K562 (cell line): ENCODE results near the gene IPO13. TPM values are rescaled to one million over a fixed set of nuclear protein-coding genes. Genes with fewer than 3 reads are reported as not detected.

ENCODE experiments used
- ATAC-seq: fragments of 200-7000 bp; cut with Tn5 transposase; 3 replicates; pipeline ENCODE4 v1.9.1; 2020; ENCODE audit warnings: moderate library complexity
- BruUV-seq: library from RNA; stranded (reverse); fragments of 400-500 nt; replicated peaks from 2 replicates; lab custom pipeline; 2021; lab: Mats Ljungman, UMichigan
- CTCF ChIA-PET: fragments of 300-600 bp; formaldehyde crosslinking; extraction: SDS; loops from one replicate; lab custom pipeline; 2021; ENCODE audit warnings: low intra/inter-chr PET ratio; lab: Yijun Ruan, JAX
- POLR2A ChIA-PET: fragments of 300-600, 350-650 bp; sonication (Branson Sonifier 250); formaldehyde crosslinking; extraction: SDS; loops from one replicate; lab custom pipeline; 2021; ENCODE audit warnings: antibody characterized with exemption, inconsistent platforms; lab: Yijun Ruan, JAX
- DNase-seq, 4 experiments: peaks; one replicate each; pipeline versions ENCODE4 v3.0.0 to v3.0.0-alpha.2; 2011 to 2018; ENCODE audit warnings: low spot score in 3 of 4, mixed read lengths in 3 of 4; ENCODE audit errors: extremely low read depth in 1 of 4
- FAIRE-seq: peaks from 2 replicates; lab custom pipeline; 2011; peaks lifted over from hg19 to GRCh38; lab: Jason Lieb, UNC
- H2AFZ ChIP-seq: 2 replicates; pipeline ENCODE4 v1.6.0; 2011; ENCODE audit warnings: low read depth, low read length, control low read depth, inconsistent platforms
- H3K27ac ChIP-seq: fragments of 200-600 bp; 3 replicates; pipeline ENCODE4 v1.8.0; 2011; ENCODE audit warnings: low read depth, mild to moderate bottlenecking, control low read depth, inconsistent platforms, low read length, moderate library complexity, mixed read lengths; ENCODE audit errors: extremely low read depth
- H3K27me3 ChIP-seq, 2 experiments: fragments of 300-600 bp in 1 of 2; 2 replicates in 1 of 2; 3 replicates in 1 of 2; pipeline versions ENCODE4 v1.6.0 to v1.8.0; 2011; ENCODE audit warnings: inconsistent platforms in 2 of 2, low read length in 2 of 2, mild to moderate bottlenecking in 1 of 2, mixed read lengths in 1 of 2, moderate library complexity in 1 of 2; ENCODE audit not compliant: control insufficient read depth in 2 of 2, insufficient read depth in 2 of 2
- H3K36me3 ChIP-seq: fragments of 300-600 bp; 3 replicates; pipeline ENCODE4 v1.8.0; 2011; ENCODE audit warnings: mild to moderate bottlenecking, low read length, inconsistent platforms; ENCODE audit not compliant: control insufficient read depth, insufficient read depth
- H3K4me1 ChIP-seq, 2 experiments: fragments of 200-600 bp in 1 of 2; replicated peaks in 1 of 2; 2 replicates in 1 of 2; 3 replicates in 1 of 2; pipeline versions ENCODE4 v1.5.1 to v1.8.0; 2011; ENCODE audit warnings: inconsistent platforms in 2 of 2, low read length in 2 of 2, mild to moderate bottlenecking in 1 of 2, mixed read lengths in 1 of 2, moderate library complexity in 1 of 2; ENCODE audit not compliant: control insufficient read depth in 2 of 2, insufficient read depth in 2 of 2
- H3K4me2 ChIP-seq: 2 replicates; pipeline ENCODE4 v1.6.1; 2011; ENCODE audit warnings: low read length, control low read depth, inconsistent platforms, mixed read lengths; ENCODE audit not compliant: insufficient read depth
- H3K4me3 ChIP-seq: fragments of 200-600 bp; sonication (generic), shearing (Covaris generic); 2 replicates; pipeline ENCODE4 v1.5.1; 2016; ENCODE audit warnings: control low read depth, inconsistent platforms
- H3K79me2 ChIP-seq: fragments of 200-600 bp; 3 replicates; pipeline ENCODE4 v1.8.0; 2011; ENCODE audit warnings: low read length, inconsistent platforms; ENCODE audit not compliant: control insufficient read depth, insufficient read depth
- H3K9ac ChIP-seq, 2 experiments: 2 replicates each; pipeline versions ENCODE4 v1.6.0 to v1.6.1; 2011; ENCODE audit warnings: low read depth in 2 of 2, low read length in 2 of 2, control low read depth in 1 of 2, inconsistent platforms in 1 of 2, mild to moderate bottlenecking in 1 of 2, mixed read lengths in 1 of 2; ENCODE audit not compliant: insufficient read depth in 1 of 2
- H3K9me1 ChIP-seq: one replicate; pipeline ENCODE4 v1.6.0; 2011; ENCODE audit warnings: inconsistent platforms, mild to moderate bottlenecking, low read length, moderate library complexity; ENCODE audit not compliant: control insufficient read depth, insufficient read depth
- H3K9me3 ChIP-seq: replicated peaks from 2 replicates; pipeline ENCODE4 v1.5.1; 2011; ENCODE audit warnings: low read depth, low read length, inconsistent platforms; ENCODE audit not compliant: control insufficient read depth, insufficient read depth
- H4K20me1 ChIP-seq: replicated peaks from 2 replicates; pipeline ENCODE4 v1.6.1; 2011; ENCODE audit warnings: low read length, inconsistent platforms, mixed read lengths; ENCODE audit not compliant: control insufficient read depth, insufficient read depth
- ARID1B ChIP-seq: fragments of 450-650 bp; IDR thresholded peaks from 2 replicates; pipeline ENCODE4 v1.6.1; 2016; ENCODE audit warnings: antibody characterized with exemption, mild to moderate bottlenecking, inconsistent platforms
- CBFA2T2 ChIP-seq: fragments of 450-650 bp; conservative IDR thresholded peaks from 2 replicates; pipeline ENCODE4 v1.6.1; 2017; ENCODE audit warnings: mild to moderate bottlenecking
- CBFA2T3 ChIP-seq: fragments of 450-650 bp; IDR thresholded peaks from 2 replicates; pipeline ENCODE4 v1.6.1; 2017
- CCNT2 ChIP-seq: IDR thresholded peaks from 2 replicates; pipeline ENCODE4 v1.6.1; 2011; ENCODE audit warnings: borderline replicate concordance, low read depth, mild to moderate bottlenecking, moderate library complexity, mixed read lengths, low read length; ENCODE audit not compliant: insufficient read length; ENCODE audit errors: extremely low read depth
- CXXC5 ChIP-seq: fragments of 250-450 bp; sonication (Bioruptor Pico); IDR thresholded peaks from 2 replicates; pipeline ENCODE4 v1.8.0; 2022; ENCODE audit warnings: inconsistent platforms, mild to moderate bottlenecking, moderate library complexity
- E2F3 ChIP-seq: fragments of 250-450 bp; sonication (Bioruptor Pico); IDR thresholded peaks from 2 replicates; pipeline ENCODE4 v1.4.0; 2020; ENCODE audit warnings: mild to moderate bottlenecking
- ETV6 ChIP-seq, 3 experiments: fragments of 150-350 bp in 1 of 3; sonication (generic) in 1 of 3; formaldehyde crosslinking in 1 of 3; IDR thresholded peaks; 2 replicates each; pipeline versions ENCODE4 v1.6.1 to v1.8.0; 2014 to 2022; ENCODE audit warnings: borderline replicate concordance in 2 of 3, low read depth in 2 of 3, antibody characterized with exemption in 1 of 3, low read length in 1 of 3, mild to moderate bottlenecking in 1 of 3, missing genetic modification reagents in 1 of 3
- EWSR1 ChIP-seq: fragments of 450-650 bp; IDR thresholded peaks from 2 replicates; pipeline ENCODE4 v1.6.1; 2018; ENCODE audit warnings: borderline replicate concordance, mild to moderate bottlenecking, low read depth, moderate library complexity; ENCODE audit not compliant: partially characterized antibody
- GABPA ChIP-seq: fragments of 200-800 bp; sonication (Bioruptor generic); conservative IDR thresholded peaks from 2 replicates; pipeline ENCODE4 v1.6.1; 2016; ENCODE audit warnings: low read depth, missing genetic modification characterization, missing compliant biosample characterization
- MECOM ChIP-seq: fragments of 250-450 bp; sonication (Bioruptor Pico); IDR thresholded peaks from 2 replicates; pipeline ENCODE4 v1.8.0; 2022; ENCODE audit warnings: inconsistent platforms
- PHB ChIP-seq: fragments of 250-450 bp; sonication (Bioruptor Pico); IDR thresholded peaks from 2 replicates; pipeline ENCODE4 v1.5.0; 2021
- POLR2B ChIP-seq: fragments of 450-650 bp; IDR thresholded peaks from 2 replicates; pipeline ENCODE4 v1.6.1; 2018; ENCODE audit warnings: low read depth; ENCODE audit not compliant: partially characterized antibody
- PRMT5 ChIP-seq: sonication (generic); formaldehyde crosslinking; IDR thresholded peaks from 2 replicates; pipeline ENCODE4 v1.5.0; 2020; ENCODE audit warnings: missing genetic modification reagents
- RBM39 ChIP-seq: fragments of 200-400 bp; formaldehyde crosslinking; optimal IDR thresholded peaks from 2 replicates; pipeline ENCODE3; 2018; ENCODE audit warnings: low read depth, low read length
- SNRNP70 ChIP-seq: fragments of 200-400 bp; formaldehyde crosslinking; optimal IDR thresholded peaks from 2 replicates; pipeline ENCODE3; 2017; ENCODE audit warnings: low read depth, low read length
- TAL1 ChIP-seq: fragments of 450-650 bp; IDR thresholded peaks from 2 replicates; pipeline ENCODE4 v1.6.1; 2016; ENCODE audit warnings: mild to moderate bottlenecking
- TEAD4 ChIP-seq, 2 experiments: sonication (generic) in 1 of 2; formaldehyde crosslinking in 1 of 2; IDR thresholded peaks; 2 replicates each; pipeline versions ENCODE4 v1.6.1 to v1.8.0; 2012 to 2022; ENCODE audit warnings: borderline replicate concordance in 1 of 2, inconsistent platforms in 1 of 2, low read length in 1 of 2, mild to moderate bottlenecking in 1 of 2, missing genetic modification reagents in 1 of 2
- ZNF140 ChIP-seq: fragments of 250-450 bp; sonication (Bioruptor Pico); IDR thresholded peaks from 2 replicates; pipeline ENCODE4 v1.8.0; 2021; ENCODE audit warnings: moderate library complexity, mild to moderate bottlenecking, inconsistent platforms
- ZNF232 ChIP-seq: sonication (generic); formaldehyde crosslinking; IDR thresholded peaks from 2 replicates; pipeline ENCODE4 v1.8.0; 2022; ENCODE audit warnings: mild to moderate bottlenecking, missing genetic modification reagents
- ZNF507 ChIP-seq: conservative IDR thresholded peaks from 2 replicates; pipeline ENCODE4 v1.6.1; 2017; ENCODE audit warnings: missing genetic modification characterization, missing compliant biosample characterization
- WGBS: fragments of 100-300 bp; shearing (Covaris generic); methylation state at CpG from one replicate; pipeline ENCODE4 v1.1.6; 2016; ENCODE audit warnings: low coverage, mixed read lengths; ENCODE audit not compliant: insufficient coverage; ENCODE audit errors: missing lambda C conversion rate; 5-methylcytosine and 5-hydroxymethylcytosine counted together
- in situ Hi-C: fragments of 300-500 bp; cut with MboI; formaldehyde crosslinking; loops from 4 replicates; pipeline ENCODE4 v1.15.0; 2018; ENCODE audit warnings: inconsistent platforms, mixed read lengths
- intact Hi-C: fragments of 100-400 bp; cut with micrococcal nuclease; formaldehyde crosslinking; loops from 2 replicates; pipeline ENCODE4 v1.14.2; 2022
- polyA plus RNA-seq, 8 experiments: library from polyadenylated mRNA; depleted of rRNA in 4 of 8; stranded (reverse) in 5 of 8; unstranded in 3 of 8; fragments of >200 nt; fragmentation: Nextera tagmentation in 2 of 8; fragmentation: Illumina TruSeq in 1 of 8; extraction: Ambion mirVana in 2 of 8; extraction: Trizol in 1 of 8; gene quantifications; 2 replicates each; pipeline versions ENCODE4 v1.2.1 to v1.2.3, GENCODE V29; 2011 to 2014; ENCODE audit warnings: inconsistent platforms in 1 of 8, missing spikeins in 1 of 8
- total RNA-seq, 7 experiments: library from RNA; depleted of rRNA in 6 of 7; stranded (reverse); fragments of >200 nt in 6 of 7; fragmentation: Illumina TruSeq in 2 of 7; extraction: Trizol in 2 of 7; gene quantifications; 2 replicates each; pipeline versions ENCODE4 v1.2.1 to v1.2.3, GENCODE V29; 2011 to 2021; ENCODE audit warnings: low replicate concordance in 1 of 7
- TF ChIP-seq, protein P1 (sequence below): sonication (generic); formaldehyde crosslinking; IDR thresholded peaks from 2 replicates; pipeline ENCODE4 v1.8.1; 2023; ENCODE audit warnings: mild to moderate bottlenecking, missing genetic modification reagents, moderate library complexity

Gene IPO13
- total and polyA plus RNA-seq, 9 of the 15 experiments (the other 6 are each of a cell fraction or from before 2014, with no cell fraction given), result 7.0 to 30.8 (median 16.2) TPM

DNA sequence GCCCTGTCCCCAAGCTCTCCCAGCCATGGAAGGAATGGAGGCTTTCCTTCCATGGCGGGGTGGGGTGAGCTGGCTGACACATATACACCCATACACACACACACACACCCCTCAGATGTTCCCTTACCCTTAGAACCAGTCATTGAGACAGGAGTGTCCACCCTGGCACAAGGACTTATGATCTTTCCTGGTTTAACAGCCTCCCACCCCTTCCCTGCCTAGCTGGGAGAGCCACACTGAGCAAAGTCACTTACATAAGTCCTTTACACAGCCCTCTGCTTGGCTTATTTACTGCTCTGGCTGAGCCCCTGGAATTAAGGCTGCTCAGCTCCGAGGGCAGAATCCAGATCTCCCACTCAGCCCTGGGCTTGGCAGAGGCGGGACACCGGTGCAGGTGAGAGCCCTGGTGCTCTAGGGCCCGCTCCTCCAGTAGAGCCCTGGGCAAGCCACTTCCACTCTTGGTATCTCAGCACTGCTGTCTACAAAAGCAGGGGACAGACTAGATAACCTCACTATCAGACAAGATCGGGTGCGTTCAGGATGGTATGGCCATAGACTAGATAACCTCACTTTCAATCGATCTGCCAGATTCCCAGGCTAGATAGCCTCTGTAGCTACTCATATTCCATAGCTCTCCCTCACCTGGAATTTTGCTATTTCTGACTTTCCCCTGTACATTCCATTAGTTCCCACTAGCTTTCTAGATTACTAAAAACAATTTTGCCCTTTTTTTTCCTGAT, 67.8 kb downstream of the IPO13 start:
- no peaks in the 10 kb centered on the region for H3K79me2 ChIP-seq
- TF ChIP-seq ZNF140 (CRISPR knock-in tag) (no peak), SNRNP70 (no peak), CBFA2T3 (peak; percentile 67), TAL1 (peak; percentile 59; the same call in 1 of the 2 replicates), RBM39 (no peak), ARID1B (peak; percentile 61), ETV6 (IDR thresholded peaks at IDR 0.05; ENCODE audit: borderline replicate concordance in 1 of 2, low read depth in 2 of 2, low read length in 1 of 2) (no peak), ETV6 (CRISPR knock-in tag; IDR thresholded peaks at IDR 0.05; ENCODE audit: borderline replicate concordance) (no peak), PHB (no peak), TEAD4 (IDR thresholded peaks at IDR 0.05; ENCODE audit: low read length) (peak; percentile 57), TEAD4 (CRISPR knock-in tag; IDR thresholded peaks at IDR 0.05; ENCODE audit: borderline replicate concordance) (no peak), GABPA (no peak), EWSR1 (no peak), ZNF232 (no peak), CBFA2T2 (peak; percentile 47), MECOM (CRISPR knock-in tag) (0 out of 2 replicates have a peak, but pooled peaks have one; percentile 57), PRMT5 (CRISPR knock-in tag) (no peak), CCNT2 (peak; percentile 45), E2F3 (CRISPR knock-in tag) (no peak), CXXC5 (CRISPR knock-in tag) (peak; percentile 48), POLR2B (no peak), ZNF507 (tag) (no peak)
- TF ChIP-seq, protein P1, sequence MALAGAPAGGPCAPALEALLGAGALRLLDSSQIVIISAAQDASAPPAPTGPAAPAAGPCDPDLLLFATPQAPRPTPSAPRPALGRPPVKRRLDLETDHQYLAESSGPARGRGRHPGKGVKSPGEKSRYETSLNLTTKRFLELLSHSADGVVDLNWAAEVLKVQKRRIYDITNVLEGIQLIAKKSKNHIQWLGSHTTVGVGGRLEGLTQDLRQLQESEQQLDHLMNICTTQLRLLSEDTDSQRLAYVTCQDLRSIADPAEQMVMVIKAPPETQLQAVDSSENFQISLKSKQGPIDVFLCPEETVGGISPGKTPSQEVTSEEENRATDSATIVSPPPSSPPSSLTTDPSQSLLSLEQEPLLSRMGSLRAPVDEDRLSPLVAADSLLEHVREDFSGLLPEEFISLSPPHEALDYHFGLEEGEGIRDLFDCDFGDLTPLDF (CRISPR knock-in tag), result no peak

More for the DNA sequence above, 67.8 kb downstream of the IPO13 start:
- WGBS, result 17% methylated on average over 8 of the region's 8 CpGs
- Histone ChIP-seq H2AFZ (no peak overlapping the region), H4K20me1 (no peaks in the 10 kb centered on the region; the same call in 1 of the 2 replicates), H3K4me1 (peaks cover 6 to 49% of the 10 kb centered on the region in 2 experiments; a peak in 4 of 5 replicates), H3K27me3 (no peaks in the 10 kb centered on the region), H3K4me2 (0 out of 2 replicates have a peak overlapping the region, but pooled peaks have one; percentile 5), H3K36me3 (no peaks in the 10 kb centered on the region), H3K27ac (no peak overlapping the region), H3K9me1 (no peaks in the 10 kb centered on the region), H3K4me3 (no peak overlapping the region), H3K9ac (peak overlapping the region in 1 of 2 experiments; percentile 84; a peak in 2 of 4 replicates), H3K9me3 (no peaks in the 10 kb centered on the region)
- BruUV-seq, result no TSS peak
- intact Hi-C loops (no loop called here), in situ Hi-C loops (no loop called here)
- DNase-seq (no peak), ATAC-seq (peak; percentile 25), FAIRE-seq (peak; percentile 58)
- ChIA-PET CTCF (interaction anchor here (1.1 kb wide), 1 partner anchor 22 kb away, joined by 3 read pairs; no protein-coding TSS in a partner anchor), POLR2A (interaction anchor here (0.7 to 3.9 kb wide), 8 partner anchors 9 to 34 kb away, joined by 4 to 29 read pairs (median 6); partner anchors contain the start of gene SLC6A9)
